OCI-LY3 (cell line): ENCODE results near the gene ARHGEF10L.

Experiments
- CTCF ChIP-seq: fragments of 200-600, 300-600 bp; sonication (generic); IDR thresholded peaks from 2 replicates; pipeline ENCODE4 v1.5.1; 2014; ENCODE audit warnings: antibody characterized with exemption, low read length, low read depth
- EZH2phosphoT487 ChIP-seq: fragments of 200-600 bp; shearing (Covaris generic); IDR thresholded peaks from 2 replicates; pipeline ENCODE4 v1.6.1; 2018; ENCODE audit warnings: antibody characterized with exemption, mixed run types, low read depth

- TF ChIP-seq CTCF, result no peak
- no peak for TF ChIP-seq EZH2phosphoT487
These were observed 124.8 kb downstream of the ARHGEF10L start for GRCh38 chr1:17664322-17664721.
